Trophoblast cell (in vitro differentiated cells and primary cell): Measurements from ENCODE around the gene DENND2D.

Experiments
- DNase-seq, 2 donors: peaks; one replicate each; pipeline ENCODE4 v3.0.0-alpha.2; 2016
- H2AFZ ChIP-seq: 2 replicates; pipeline ENCODE4 v1.6.1; 2013; ENCODE audit warnings: low read length, moderate library complexity, mild to moderate bottlenecking; ENCODE audit not compliant: insufficient read depth, poor library complexity
- H2AK5ac ChIP-seq: 2 replicates; pipeline ENCODE4 v1.6.1; 2013; ENCODE audit warnings: mild to moderate bottlenecking, low read length
- H2BK120ac ChIP-seq: 2 replicates; pipeline ENCODE4 v1.6.1; 2013; ENCODE audit warnings: low read length, mild to moderate bottlenecking, moderate library complexity; ENCODE audit not compliant: insufficient read depth, poor library complexity
- H2BK12ac ChIP-seq: 2 replicates; pipeline ENCODE4 v1.6.1; 2013; ENCODE audit warnings: mild to moderate bottlenecking, low read length, moderate library complexity
- H2BK5ac ChIP-seq: 2 replicates; pipeline ENCODE4 v1.6.1; 2013; ENCODE audit warnings: low read length, low read depth, moderate library complexity, mild to moderate bottlenecking; ENCODE audit not compliant: poor library complexity
- H3K14ac ChIP-seq: 2 replicates; pipeline ENCODE4 v1.6.1; 2013; ENCODE audit warnings: mild to moderate bottlenecking, low read length
- H3K18ac ChIP-seq: 2 replicates; pipeline ENCODE4 v1.6.1; 2013; ENCODE audit warnings: mild to moderate bottlenecking, low read length
- H3K23ac ChIP-seq: 2 replicates; pipeline ENCODE4 v1.6.1; 2013; ENCODE audit warnings: low read length
- H3K27ac ChIP-seq: 2 replicates; pipeline ENCODE4 v1.5.1; 2013; ENCODE audit warnings: low read depth, mild to moderate bottlenecking, inconsistent platforms, low read length, moderate library complexity
- H3K27me3 ChIP-seq: 2 replicates; pipeline ENCODE4 v1.6.1; 2013; ENCODE audit warnings: inconsistent platforms, mild to moderate bottlenecking, low read length, moderate library complexity; ENCODE audit not compliant: insufficient read depth
- H3K36me3 ChIP-seq, 2 experiments: 1 replicate in 1 of 2; 2 replicates in 1 of 2; pipeline ENCODE4 v1.6.1; 2013; ENCODE audit warnings: low read length in 2 of 2, mild to moderate bottlenecking in 2 of 2, moderate library complexity in 1 of 2; ENCODE audit not compliant: insufficient read depth in 2 of 2, control insufficient read depth in 1 of 2
- H3K4ac ChIP-seq: 2 replicates; pipeline ENCODE4 v1.6.1; 2013; ENCODE audit warnings: low read depth, mild to moderate bottlenecking, low read length, moderate library complexity
- H3K4me1 ChIP-seq, 2 experiments: 1 replicate in 1 of 2; 2 replicates in 1 of 2; pipeline ENCODE4 v1.6.1; 2013; ENCODE audit warnings: low read length in 2 of 2, mild to moderate bottlenecking in 2 of 2, moderate library complexity in 1 of 2; ENCODE audit not compliant: insufficient read depth in 2 of 2, control insufficient read depth in 1 of 2
- H3K4me2 ChIP-seq: 2 replicates; pipeline ENCODE4 v1.6.1; 2013; ENCODE audit warnings: inconsistent platforms, mild to moderate bottlenecking, low read length, moderate library complexity
- H3K4me3 ChIP-seq: 2 replicates; pipeline ENCODE4 v1.5.1; 2013; ENCODE audit warnings: mild to moderate bottlenecking, low read depth, low read length, inconsistent platforms
- H3K79me1 ChIP-seq: one replicate; pipeline ENCODE4 v1.6.1; 2013; ENCODE audit warnings: low read length
- H3K79me2 ChIP-seq: 2 replicates; pipeline ENCODE4 v1.6.1; 2013; ENCODE audit warnings: low read length, mild to moderate bottlenecking; ENCODE audit not compliant: control insufficient read depth, insufficient read depth, poor library complexity
- H3K9ac ChIP-seq: 2 replicates; pipeline ENCODE4 v1.6.1; 2013; ENCODE audit warnings: mild to moderate bottlenecking, low read length
- H3K9me3 ChIP-seq: 2 replicates; pipeline ENCODE4 v1.6.1; 2013; ENCODE audit warnings: low read depth, mild to moderate bottlenecking, control low read depth, inconsistent platforms, low read length; ENCODE audit not compliant: insufficient read depth
- H4K12ac ChIP-seq: 2 replicates; pipeline ENCODE4 v1.6.1; 2013; ENCODE audit warnings: low read depth, mild to moderate bottlenecking, low read length, moderate library complexity
- H4K8ac ChIP-seq: 2 replicates; pipeline ENCODE4 v1.6.1; 2013; ENCODE audit warnings: low read depth, mild to moderate bottlenecking, low read length, moderate library complexity
- H4K91ac ChIP-seq: one replicate; pipeline ENCODE4 v1.6.1; 2013; ENCODE audit warnings: low read depth, mild to moderate bottlenecking, low read length, moderate library complexity
- WGBS: extraction: QIAGEN DNeasy Blood & Tissue Kit; methylation state at CpG from one replicate; pipeline ENCODE4 v1.1.7; 2013; ENCODE audit warnings: missing lambda C conversion rate; ENCODE audit not compliant: insufficient read length, insufficient coverage; ENCODE audit errors: extremely low coverage; 5-methylcytosine and 5-hydroxymethylcytosine counted together

DENND2D gene

DNA sequence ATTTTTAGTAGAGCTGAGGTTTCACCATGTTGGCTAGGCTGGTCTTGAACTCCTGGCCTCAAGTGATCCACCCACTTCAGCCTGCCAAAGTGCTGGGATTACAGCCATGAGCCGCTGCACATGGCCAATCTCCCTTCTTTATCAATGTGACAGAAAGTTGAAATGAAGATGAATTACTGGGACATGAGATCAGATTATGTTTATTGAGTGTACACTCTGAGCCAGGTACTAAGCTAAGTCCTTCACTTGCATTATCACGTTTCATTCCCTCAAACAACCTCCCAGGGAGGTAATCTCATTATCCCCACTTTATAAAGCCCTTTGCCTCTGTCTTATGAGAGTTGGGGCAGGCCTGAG lies 20.8 kb upstream of the DENND2D start:
- Histone ChIP-seq H3K27me3 (no peaks in the 10 kb centered on the region), H2AK5ac (no peak overlapping the region), H2BK120ac (peak overlapping the region; percentile 28), H4K12ac (no peak overlapping the region), H3K79me1 (peaks cover 26% of the 10 kb centered on the region), H4K8ac (peak overlapping the region; percentile 64), H2AFZ (no peak overlapping the region), H4K91ac (peak overlapping the region; percentile 86), H3K9ac (no peak overlapping the region), H3K36me3 (no peaks in the 10 kb centered on the region), H3K4ac (no peak overlapping the region), H3K79me2 (peaks cover 2% of the 10 kb centered on the region), H3K23ac (no peak overlapping the region), H3K27ac (no peak overlapping the region), H3K18ac (no peak overlapping the region), H3K4me3 (no peak overlapping the region), H3K4me2 (no peak overlapping the region), H2BK5ac (peak overlapping the region; percentile 44), H3K9me3 (no peaks in the 10 kb centered on the region), H3K14ac (peak overlapping the region; percentile 64), H2BK12ac (peak overlapping the region; percentile 85), H3K4me1 (peaks cover 8 to 19% of the 10 kb centered on the region in 2 experiments)
- WGBS = no CpG with 5 or more reads among the region's 2 CpGs
- no peak for DNase-seq

GRCh38 chr1:111220302-111220890 lies 19.9 kb upstream of the DENND2D start:
- Histone ChIP-seq H2AK5ac (peak overlapping the region; percentile 78), H3K4me3 (no peak overlapping the region), H3K18ac (no peak overlapping the region), H3K23ac (no peak overlapping the region), H3K79me2 (peaks cover 4% of the 10 kb centered on the region), H3K79me1 (peaks cover 30% of the 10 kb centered on the region), H4K12ac (no peak overlapping the region), H3K27me3 (no peaks in the 10 kb centered on the region), H2BK5ac (no peak overlapping the region), H4K8ac (no peak overlapping the region), H3K27ac (no peak overlapping the region), H2AFZ (no peak overlapping the region), H2BK12ac (peak overlapping the region; percentile 80), H3K9ac (no peak overlapping the region), H3K9me3 (no peaks in the 10 kb centered on the region), H2BK120ac (peak overlapping the region; percentile 72), H3K4me1 (peaks cover 14 to 26% of the 10 kb centered on the region in 2 experiments), H3K4ac (peak overlapping the region; percentile 42), H3K4me2 (no peak overlapping the region), H3K36me3 (no peaks in the 10 kb centered on the region), H3K14ac (peak overlapping the region; percentile 59), H4K91ac (peak overlapping the region; percentile 86)
- no peak for DNase-seq
- no CpG with 5 or more reads among the region's 6 CpGs for WGBS

DNA sequence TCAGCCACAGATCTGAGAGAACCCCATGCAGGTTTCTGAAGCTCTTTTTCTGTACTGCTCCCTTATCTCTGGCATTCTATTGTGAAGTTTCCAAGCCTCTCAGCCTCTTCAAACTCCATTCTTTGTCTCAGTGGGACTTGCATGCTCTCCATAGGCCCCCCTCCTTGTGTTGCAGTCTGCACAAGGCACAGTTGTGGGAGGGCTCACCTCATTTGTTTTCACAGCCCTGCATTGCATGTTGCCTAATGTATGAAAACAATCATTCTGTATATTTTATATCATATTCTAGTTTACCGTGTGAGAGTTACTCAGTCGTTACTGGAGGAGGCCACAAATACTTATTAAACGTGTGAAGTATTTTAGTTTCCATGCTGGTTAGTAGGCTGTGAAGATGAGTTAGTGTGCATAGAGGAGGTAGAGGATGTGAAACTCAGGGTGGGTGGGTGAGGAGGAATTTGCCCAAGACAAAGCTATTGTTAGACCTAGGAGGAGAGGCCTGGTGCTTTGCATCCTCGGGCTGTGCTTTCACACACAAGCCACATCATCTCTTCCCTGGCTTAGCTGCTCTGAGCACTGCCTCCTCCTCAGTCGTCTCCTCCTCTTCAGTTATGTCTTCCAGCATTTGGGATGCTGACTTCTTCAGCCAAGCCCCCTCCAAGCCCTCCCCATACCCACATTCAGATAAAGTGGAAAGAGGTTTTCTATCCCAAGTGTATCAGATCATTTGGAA lies 19.3 kb upstream of the DENND2D start:
- Histone ChIP-seq H2AFZ (no peak overlapping the region), H3K79me2 (peaks cover 4% of the 10 kb centered on the region), H3K36me3 (no peaks in the 10 kb centered on the region), H2BK12ac (peak overlapping the region; percentile 40), H3K18ac (no peak overlapping the region), H2BK120ac (peak overlapping the region; percentile 57), H2BK5ac (peak overlapping the region; percentile 10), H3K4me2 (no peak overlapping the region), H3K4me1 (peaks cover 14 to 28% of the 10 kb centered on the region in 2 experiments), H4K12ac (no peak overlapping the region), H4K91ac (peak overlapping the region; percentile 86), H3K4me3 (no peak overlapping the region), H3K27ac (no peak overlapping the region), H3K79me1 (peaks cover 35% of the 10 kb centered on the region), H4K8ac (no peak overlapping the region), H3K9me3 (no peaks in the 10 kb centered on the region), H3K27me3 (no peaks in the 10 kb centered on the region), H3K9ac (no peak overlapping the region), H3K4ac (peak overlapping the region; percentile 30), H3K14ac (peak overlapping the region; percentile 59), H3K23ac (no peak overlapping the region), H2AK5ac (no peak overlapping the region)
- no CpG with 5 or more reads among the region's 5 CpGs for WGBS
- DNase-seq = no peak

DNA sequence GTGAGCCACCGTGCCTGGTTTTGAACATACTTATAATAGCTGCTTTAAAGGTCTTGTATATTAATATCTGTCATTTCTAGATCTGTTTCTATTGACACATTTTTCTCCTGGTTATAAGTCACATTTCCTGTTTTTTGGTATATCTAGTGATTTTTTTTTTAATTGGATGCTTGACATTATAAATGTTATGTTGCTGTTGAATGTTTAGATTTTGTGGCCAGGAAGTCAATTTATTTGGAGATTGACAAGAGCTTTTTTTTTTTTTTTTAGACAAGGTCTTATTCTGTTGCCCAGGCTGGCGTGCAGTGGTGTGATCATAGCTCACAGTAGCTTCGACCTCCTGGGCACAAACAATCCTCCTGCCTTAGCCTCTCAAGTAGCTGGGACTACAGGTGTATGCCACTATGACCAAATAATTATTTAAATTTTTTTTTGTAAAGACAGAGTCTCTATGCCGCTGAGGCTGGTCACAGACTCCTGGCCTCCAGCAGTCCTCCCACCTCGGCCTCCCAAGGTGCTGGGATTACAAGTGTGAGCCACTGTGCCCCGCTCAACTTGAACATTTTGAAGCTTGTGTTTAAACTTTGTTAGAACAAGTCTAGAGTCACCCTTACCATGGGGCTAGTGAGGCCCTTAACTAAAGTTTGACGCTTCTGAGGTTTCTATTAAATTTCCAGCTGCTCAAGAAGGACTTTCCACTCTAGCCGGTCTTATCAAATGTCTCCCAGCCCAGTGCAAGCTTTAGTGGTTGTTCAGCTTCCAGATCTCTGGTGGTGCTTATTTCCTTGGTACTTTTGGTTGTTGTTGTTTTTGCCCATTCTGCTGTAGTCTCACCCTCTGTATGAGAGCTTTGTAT lies 18.5 kb upstream of the DENND2D start:
- Histone ChIP-seq H3K9ac (no peak overlapping the region), H4K91ac (peak overlapping the region; percentile 66), H2BK120ac (peak overlapping the region; percentile 57), H3K4me3 (no peak overlapping the region), H2AK5ac (no peak overlapping the region), H3K14ac (no peak overlapping the region), H3K36me3 (no peaks in the 10 kb centered on the region), H4K12ac (no peak overlapping the region), H2BK5ac (peak overlapping the region; percentile 34), H3K27me3 (no peaks in the 10 kb centered on the region), H4K8ac (no peak overlapping the region), H3K79me2 (peaks cover 7% of the 10 kb centered on the region), H3K23ac (no peak overlapping the region), H2BK12ac (peak overlapping the region; percentile 40), H3K9me3 (no peaks in the 10 kb centered on the region), H3K4me1 (peaks cover 20 to 35% of the 10 kb centered on the region in 2 experiments), H3K4me2 (no peak overlapping the region), H3K79me1 (peaks cover 40% of the 10 kb centered on the region), H3K27ac (no peak overlapping the region), H3K18ac (no peak overlapping the region), H2AFZ (no peak overlapping the region), H3K4ac (no peak overlapping the region)
- WGBS = no CpG with 5 or more reads among the region's 8 CpGs
- no peak for DNase-seq
